ENCODE results near the gene SLC22A23. TPM values are rescaled to one million over a fixed set of nuclear protein-coding genes. Genes with fewer than 3 reads are reported as not detected.

The SLC22A23 gene, protein sequence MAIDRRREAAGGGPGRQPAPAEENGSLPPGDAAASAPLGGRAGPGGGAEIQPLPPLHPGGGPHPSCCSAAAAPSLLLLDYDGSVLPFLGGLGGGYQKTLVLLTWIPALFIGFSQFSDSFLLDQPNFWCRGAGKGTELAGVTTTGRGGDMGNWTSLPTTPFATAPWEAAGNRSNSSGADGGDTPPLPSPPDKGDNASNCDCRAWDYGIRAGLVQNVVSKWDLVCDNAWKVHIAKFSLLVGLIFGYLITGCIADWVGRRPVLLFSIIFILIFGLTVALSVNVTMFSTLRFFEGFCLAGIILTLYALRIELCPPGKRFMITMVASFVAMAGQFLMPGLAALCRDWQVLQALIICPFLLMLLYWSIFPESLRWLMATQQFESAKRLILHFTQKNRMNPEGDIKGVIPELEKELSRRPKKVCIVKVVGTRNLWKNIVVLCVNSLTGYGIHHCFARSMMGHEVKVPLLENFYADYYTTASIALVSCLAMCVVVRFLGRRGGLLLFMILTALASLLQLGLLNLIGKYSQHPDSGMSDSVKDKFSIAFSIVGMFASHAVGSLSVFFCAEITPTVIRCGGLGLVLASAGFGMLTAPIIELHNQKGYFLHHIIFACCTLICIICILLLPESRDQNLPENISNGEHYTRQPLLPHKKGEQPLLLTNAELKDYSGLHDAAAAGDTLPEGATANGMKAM
- 27.3 TPM for total RNA-seq

DNA sequence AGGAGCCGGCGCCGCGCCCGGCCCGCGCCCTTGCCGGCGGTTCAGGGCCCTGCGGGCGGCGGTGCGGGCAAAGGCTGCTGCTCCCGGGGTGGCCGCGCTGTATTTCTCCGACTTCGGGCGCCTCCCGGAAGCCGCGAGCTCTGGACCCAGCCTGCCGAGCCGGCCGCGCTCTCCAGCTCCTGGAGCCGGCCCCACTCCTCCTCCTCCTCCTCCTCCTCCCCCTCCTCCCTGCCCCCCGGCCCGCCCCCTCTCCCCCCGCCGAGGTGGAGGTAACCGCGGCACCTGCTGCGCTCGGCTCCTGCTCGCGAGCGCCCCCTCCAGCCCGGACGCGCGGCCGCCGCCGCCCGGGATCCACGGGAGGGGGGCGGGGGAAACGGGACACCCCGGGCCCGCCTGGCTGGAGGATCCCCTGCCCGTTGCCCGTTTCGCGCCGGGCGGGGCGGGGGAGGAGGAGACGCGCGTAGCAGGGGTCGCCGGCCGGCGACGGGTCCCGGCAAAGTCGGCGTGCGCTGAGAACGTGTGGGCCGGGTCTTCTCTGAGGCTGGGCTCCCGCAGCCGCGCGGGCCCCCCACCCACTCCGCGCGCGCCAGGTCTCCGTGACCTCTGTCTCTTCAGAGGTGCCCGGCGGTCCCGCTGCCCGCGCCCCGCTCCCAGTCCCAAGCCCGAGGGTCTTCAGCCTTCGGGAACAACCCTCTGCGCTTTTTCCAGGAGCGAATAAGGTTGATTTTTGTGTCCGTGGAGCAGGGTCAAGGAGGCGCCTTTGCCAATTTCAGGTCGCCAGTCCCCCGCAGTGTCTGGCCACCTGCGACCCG, at the start of gene SLC22A23:
Gene SLC22A23, minus strand, starts transcription at position 153 of the 812 bp plus-strand sequence. CDS start 491 bp downstream, outside the sequence.

DNA sequence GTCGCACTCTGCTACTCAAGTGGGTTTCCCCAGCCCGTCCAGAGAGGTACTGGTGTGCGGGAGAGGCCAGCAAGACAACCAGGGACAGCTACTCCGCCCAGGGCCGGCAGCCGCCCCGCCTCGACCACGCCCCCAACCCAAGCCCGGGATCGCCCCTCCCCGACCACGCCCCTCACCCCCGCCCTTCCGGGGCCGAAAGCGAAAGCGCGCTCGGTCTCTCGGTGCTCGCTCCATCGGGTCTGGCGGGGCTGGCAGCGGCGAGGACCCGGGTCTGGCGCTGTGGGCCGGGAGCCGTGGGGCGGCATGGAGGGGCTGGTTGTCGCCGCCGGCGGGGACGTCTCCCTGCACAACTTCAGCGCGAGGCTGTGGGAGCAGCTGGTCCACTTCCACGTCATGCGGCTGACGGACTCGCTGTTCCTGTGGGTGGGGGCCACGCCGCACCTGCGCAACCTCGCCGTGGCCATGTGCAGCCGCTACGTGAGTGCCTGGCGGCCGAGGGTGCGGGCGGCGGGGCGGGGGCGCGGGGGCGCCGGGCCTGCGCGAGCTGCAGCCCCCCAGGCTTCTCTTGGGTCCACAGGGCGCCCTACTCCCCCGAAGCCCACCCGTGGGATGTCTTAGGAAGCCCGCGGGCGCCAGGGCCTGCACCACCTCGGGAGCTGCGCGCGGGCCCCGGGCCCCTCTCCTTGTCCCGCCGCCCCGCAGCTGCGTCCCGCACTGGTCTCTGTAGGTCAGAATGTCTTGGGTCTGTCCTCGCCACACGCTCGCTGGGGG, 197.9 kb downstream of the SLC22A23 start, which contains the start of gene PSMG4:
Gene PSMG4, plus strand, starts transcription at position 228 of the 771 bp plus-strand sequence. Its CDS starts 76 bp downstream, at position 304.

DNA sequence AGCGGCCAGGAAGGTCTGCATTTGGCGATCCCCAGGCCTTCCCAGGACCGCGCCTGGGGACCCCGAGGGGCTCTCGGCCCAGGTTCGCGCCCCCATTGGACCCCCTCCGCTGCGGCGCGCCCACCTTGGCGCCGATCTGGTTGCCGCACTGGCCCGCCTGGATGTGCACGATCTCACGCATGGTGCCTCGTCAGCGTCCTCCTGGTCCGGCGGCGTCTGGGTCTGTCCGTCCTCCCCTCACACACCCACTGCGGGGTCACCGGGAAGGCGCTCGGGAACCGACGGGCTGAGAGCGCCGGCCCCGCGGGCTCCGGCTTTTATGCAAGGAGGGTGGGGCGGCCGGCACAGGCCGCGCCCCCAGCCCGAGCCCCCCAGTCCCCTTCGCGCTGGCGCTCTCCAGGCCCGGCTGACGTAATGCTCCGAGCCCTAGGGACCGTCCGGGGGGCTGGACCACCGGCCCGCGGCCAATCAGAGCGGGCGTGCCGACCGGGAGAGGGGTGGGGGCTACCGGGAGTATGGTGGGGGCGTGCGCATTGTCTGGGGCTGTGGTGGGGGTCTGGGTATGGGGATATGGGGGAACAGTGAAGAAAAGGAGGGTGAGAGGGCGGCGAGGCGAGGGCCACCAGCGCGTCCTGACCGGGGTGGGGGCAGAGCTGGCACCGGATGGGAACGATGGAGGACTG, 229.3 kb downstream of the SLC22A23 start, which contains the start of gene TUBB2B:
Gene TUBB2B, minus strand, starts transcription at position 291 of the 683 bp plus-strand sequence. Its CDS starts 110 bp downstream, at position 181.

Other genes with a start within 250 kb of the SLC22A23 start
- 434 TPM for gene TUBB2B, start 229.4 kb downstream of the SLC22A23 start, total RNA-seq
- 21.3 TPM for gene PSMG4, start 198.1 kb downstream of the SLC22A23 start, total RNA-seq

Data from camera-type eye (tissue), 1 donor.